ENCODE data around the gene VSTM1. TPM values are rescaled to one million over a fixed set of nuclear protein-coding genes. Genes with fewer than 3 reads are reported as not detected.
A peak's percentile ranks its signal among the peaks of the same experiment; 100 is the strongest.
"Not testable (repeated sequence)": the region's sequence is repeated elsewhere in the genome, so short reads cannot be mapped to it uniquely, and the experiment has no call there.

The VSTM1 gene
- total RNA-seq, 1 donor from 2014 or later: not detected

DNA sequence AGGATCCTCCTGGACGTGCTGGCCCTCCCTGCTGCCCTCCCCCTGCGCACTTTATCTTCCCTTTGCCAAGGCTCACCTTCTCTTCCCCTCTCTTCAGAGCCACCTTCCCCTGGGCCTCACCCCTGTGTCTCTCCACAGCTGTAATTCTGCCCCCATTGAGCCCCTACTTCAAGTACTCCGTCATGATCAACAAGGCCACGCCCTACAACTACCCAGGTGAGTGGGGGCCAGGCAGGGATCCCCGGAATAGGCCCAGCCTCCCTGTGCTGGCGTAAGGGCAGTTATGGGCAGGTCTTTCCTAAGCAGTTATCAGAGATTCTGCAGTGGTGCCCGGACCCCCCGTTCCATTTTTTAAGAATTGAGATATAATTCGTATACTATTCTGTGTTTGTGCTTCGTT lies 42.1 kb upstream of the VSTM1 start:
- H3K36me3 Mint-ChIP-seq (ENCODE audit: low read depth): peaks cover 17% of the 10 kb centered on the region
- no peaks in the 10 kb centered on the region for H3K9me3 Mint-ChIP-seq (ENCODE audit: low read depth)
- no peaks in the 10 kb centered on the region for H3K27me3 Mint-ChIP-seq (ENCODE audit: low read depth)
- peak; percentile 59 for DNase-seq (ENCODE audit: low spot score)
- no peak overlapping the region for H3K27ac Mint-ChIP-seq (ENCODE audit: unreplicated experiment)
- TF ChIP-seq, protein P1, sequence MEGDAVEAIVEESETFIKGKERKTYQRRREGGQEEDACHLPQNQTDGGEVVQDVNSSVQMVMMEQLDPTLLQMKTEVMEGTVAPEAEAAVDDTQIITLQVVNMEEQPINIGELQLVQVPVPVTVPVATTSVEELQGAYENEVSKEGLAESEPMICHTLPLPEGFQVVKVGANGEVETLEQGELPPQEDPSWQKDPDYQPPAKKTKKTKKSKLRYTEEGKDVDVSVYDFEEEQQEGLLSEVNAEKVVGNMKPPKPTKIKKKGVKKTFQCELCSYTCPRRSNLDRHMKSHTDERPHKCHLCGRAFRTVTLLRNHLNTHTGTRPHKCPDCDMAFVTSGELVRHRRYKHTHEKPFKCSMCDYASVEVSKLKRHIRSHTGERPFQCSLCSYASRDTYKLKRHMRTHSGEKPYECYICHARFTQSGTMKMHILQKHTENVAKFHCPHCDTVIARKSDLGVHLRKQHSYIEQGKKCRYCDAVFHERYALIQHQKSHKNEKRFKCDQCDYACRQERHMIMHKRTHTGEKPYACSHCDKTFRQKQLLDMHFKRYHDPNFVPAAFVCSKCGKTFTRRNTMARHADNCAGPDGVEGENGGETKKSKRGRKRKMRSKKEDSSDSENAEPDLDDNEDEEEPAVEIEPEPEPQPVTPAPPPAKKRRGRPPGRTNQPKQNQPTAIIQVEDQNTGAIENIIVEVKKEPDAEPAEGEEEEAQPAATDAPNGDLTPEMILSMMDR (IDR thresholded peaks at IDR 0.05): no peak
- peaks cover 11% of the 10 kb centered on the region for H3K4me1 Mint-ChIP-seq (ENCODE audit: low read depth)
- H3K4me3 Mint-ChIP-seq (ENCODE audit: unreplicated experiment): no peak overlapping the region

DNA sequence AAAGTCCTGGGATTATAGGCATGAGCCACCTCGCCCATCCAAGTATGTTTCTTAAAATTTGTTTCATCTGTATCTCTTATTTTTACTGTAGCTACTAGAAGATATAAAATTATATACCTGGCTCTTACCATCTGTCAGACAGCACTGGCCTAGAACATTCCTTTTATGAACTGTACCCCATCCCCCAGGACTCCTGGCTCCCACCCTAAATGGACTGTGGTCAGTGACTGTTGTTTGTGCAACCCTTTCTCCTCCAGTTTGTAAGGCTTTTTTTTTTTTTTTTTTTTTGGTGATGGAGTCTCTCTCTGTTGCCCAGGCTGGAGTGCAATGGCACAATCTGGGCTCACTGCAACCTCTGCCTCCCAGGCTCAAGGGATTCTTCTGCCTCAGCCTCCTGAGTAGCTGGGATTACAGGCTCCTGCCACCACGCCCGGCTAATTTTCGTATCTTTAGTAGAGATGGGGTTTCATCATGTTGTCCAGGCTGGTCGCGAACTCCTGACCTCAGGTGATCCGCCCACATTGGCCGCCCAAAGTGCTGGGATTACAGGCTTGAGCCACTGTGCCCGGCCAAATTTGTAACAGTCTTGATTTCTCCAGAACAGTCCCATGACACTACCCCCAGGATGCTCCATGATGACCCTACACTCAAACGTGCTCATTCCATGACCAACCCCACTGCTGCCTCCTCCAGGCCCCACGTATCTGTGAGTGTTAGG lies 41.5 kb upstream of the VSTM1 start:
- Mint-ChIP-seq H3K4me1 (ENCODE audit: low read depth) (peaks cover 11% of the 10 kb centered on the region), H3K9me3 (ENCODE audit: low read depth) (no peaks in the 10 kb centered on the region), H3K27ac (ENCODE audit: unreplicated experiment) (no peak overlapping the region), H3K36me3 (ENCODE audit: low read depth) (peaks cover 13% of the 10 kb centered on the region), H3K4me3 (ENCODE audit: unreplicated experiment) (no peak overlapping the region), H3K27me3 (ENCODE audit: low read depth) (no peaks in the 10 kb centered on the region)
- TF ChIP-seq, protein P1 (IDR thresholded peaks at IDR 0.05): no peak
- DNase-seq (ENCODE audit: low spot score): peak; percentile 47

DNA sequence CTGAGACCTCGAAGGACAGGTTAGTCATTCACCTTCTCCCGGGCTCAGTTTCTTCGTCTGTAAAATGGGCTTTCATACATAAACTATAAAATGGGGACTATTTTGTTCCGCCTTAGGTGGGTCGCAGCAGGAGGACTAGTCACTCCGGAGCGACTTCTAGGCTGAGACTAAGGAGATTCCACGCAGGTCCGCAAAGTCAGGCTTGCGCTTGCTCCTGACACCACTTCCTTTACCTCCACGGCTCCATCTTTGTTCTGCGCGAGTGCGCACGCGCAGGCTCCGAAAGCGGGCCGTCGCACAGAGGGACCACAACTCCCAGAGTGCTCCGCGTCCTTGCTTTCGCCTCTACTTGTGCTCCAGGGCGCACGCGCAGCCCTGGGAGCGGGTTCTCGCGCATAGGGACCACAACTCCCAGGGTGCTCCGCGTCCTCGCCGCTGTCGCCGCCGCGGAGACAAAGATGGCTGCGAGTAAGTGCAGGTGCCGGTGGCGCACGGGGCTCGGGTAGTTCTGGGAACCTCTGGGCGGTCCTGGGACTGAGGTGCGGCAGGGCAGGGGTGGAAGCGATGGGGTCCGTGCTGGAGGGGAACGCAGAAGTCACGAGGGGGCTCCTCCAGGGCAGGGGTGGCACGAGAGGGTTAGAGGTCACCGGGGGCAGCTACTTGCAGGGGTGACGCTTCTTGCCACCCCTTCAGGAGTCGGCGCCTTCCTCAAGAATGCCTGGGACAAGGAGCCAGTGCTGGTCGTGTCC lies 38.9 kb upstream of the VSTM1 start, which contains the start of gene NDUFA3:
TSS of gene NDUFA3 (plus strand) at position 435 of the 749 bp plus-strand sequence. CDS start at position 459, 24 bp downstream.
- Mint-ChIP-seq H3K27me3 (ENCODE audit: low read depth) (no peaks in the 10 kb centered on the region), H3K36me3 (ENCODE audit: low read depth) (peaks cover 9% of the 10 kb centered on the region), H3K27ac (ENCODE audit: unreplicated experiment) (peak within 1 kb of the TSS; percentile 89), H3K4me3 (ENCODE audit: unreplicated experiment) (peak within 1 kb of the TSS; percentile 97), H3K4me1 (ENCODE audit: low read depth) (peaks cover 11% of the 10 kb centered on the region), H3K9me3 (ENCODE audit: low read depth) (no peaks in the 10 kb centered on the region)
- TF ChIP-seq, protein P1 (IDR thresholded peaks at IDR 0.05): no peak
- DNase-seq (ENCODE audit: low spot score): peak; percentile 99

DNA sequence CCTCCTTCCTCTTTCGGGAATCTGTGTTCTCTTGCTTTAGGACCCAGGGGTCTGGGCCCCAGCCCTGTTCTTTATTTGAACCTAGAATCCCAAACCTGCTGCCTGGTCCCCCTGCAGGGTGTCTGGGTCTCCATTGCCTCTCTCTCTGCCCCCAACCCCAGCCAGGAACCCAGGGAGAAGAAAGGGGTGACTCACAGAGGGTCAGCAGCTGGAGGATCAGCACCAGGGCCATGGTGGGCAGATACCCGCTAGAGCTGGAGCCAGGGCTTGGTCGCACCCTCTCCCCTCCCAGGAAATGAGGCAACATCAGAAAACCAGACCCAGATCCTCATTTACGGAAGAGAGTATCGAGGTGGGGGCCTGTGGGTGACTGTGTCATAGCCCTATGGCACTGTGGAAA lies 36.9 kb upstream of the VSTM1 start, which contains the start of gene OSCAR:
TSS of gene OSCAR (minus strand) at position 243 of the 400 bp plus-strand sequence. CDS start at position 232, 11 bp downstream.
- TF ChIP-seq, protein P1 (IDR thresholded peaks at IDR 0.05): no peak
- Mint-ChIP-seq H3K36me3 (ENCODE audit: low read depth) (no peaks in the 10 kb centered on the region), H3K4me1 (ENCODE audit: low read depth) (peaks cover 20% of the 10 kb centered on the region), H3K9me3 (ENCODE audit: low read depth) (no peaks in the 10 kb centered on the region), H3K27me3 (ENCODE audit: low read depth) (peaks cover 2% of the 10 kb centered on the region), H3K27ac (ENCODE audit: unreplicated experiment) (no peak within 1 kb of the TSS), H3K4me3 (ENCODE audit: unreplicated experiment) (peak within 1 kb of the TSS; percentile 9)
- DNase-seq (ENCODE audit: low spot score): peak; percentile 37

DNA sequence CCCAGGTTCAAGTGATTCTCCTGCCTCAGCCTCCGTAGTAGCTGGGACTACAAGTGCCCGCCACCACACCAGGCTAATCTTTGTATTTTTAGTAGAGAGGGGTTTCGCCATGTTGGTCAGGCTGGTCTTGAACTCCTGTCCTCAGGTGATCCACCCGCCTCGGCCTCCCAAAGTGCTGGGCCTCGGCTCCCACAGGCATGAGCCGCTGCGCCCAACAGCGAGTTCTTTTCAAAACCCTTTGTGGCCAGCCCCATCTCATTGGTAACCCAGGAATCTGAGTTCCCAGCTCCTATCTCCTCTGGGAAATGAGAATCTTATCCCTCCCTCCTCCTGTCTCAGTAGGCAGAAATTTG lies 36.2 kb upstream of the VSTM1 start:
- H3K4me3 Mint-ChIP-seq (ENCODE audit: unreplicated experiment); H3K27me3 Mint-ChIP-seq (ENCODE audit: low read depth); H3K27ac Mint-ChIP-seq (ENCODE audit: unreplicated experiment); H3K36me3 Mint-ChIP-seq (ENCODE audit: low read depth); H3K9me3 Mint-ChIP-seq (ENCODE audit: low read depth): not testable (repeated sequence)
- DNase-seq (ENCODE audit: low spot score): peak; percentile 2
- peaks cover 20% of the 10 kb centered on the region for H3K4me1 Mint-ChIP-seq (ENCODE audit: low read depth)
